Lower leg skin (tissue), 4 donors: ENCODE results near the gene ZDHHC4. TPM values are rescaled to one million over a fixed set of nuclear protein-coding genes. Genes with fewer than 3 reads are reported as not detected.

ENCODE experiments used
- DNase-seq, 2 donors: peaks; one replicate each; pipeline ENCODE4 v3.0.0-alpha.2; 2019; ENCODE audit warnings: low spot score in 2 of 2
- H3K4me3 ChIP-seq: fragments of 200-600 bp; sonication (generic); 2 replicates; pipeline ENCODE4 v1.5.1; 2017; ENCODE audit warnings: mild to moderate bottlenecking, low read depth; ENCODE audit not compliant: poor library complexity, severe bottlenecking
- POLR2A ChIP-seq, 2 donors: fragments of 450-650 bp; IDR thresholded peaks; one replicate each; pipeline ENCODE4 v1.6.1; 2016 to 2017; ENCODE audit warnings: antibody characterized with exemption in 2 of 2, mild to moderate bottlenecking in 1 of 2, moderate library complexity in 1 of 2
- WGBS, 2 donors: methylation state at CpG; one replicate each; pipeline ENCODE4 v1.1.5; 2018; 5-methylcytosine and 5-hydroxymethylcytosine counted together
- intact Hi-C: fragments of 100-400 bp; cut with DNase I; formaldehyde crosslinking; loops from one replicate; pipeline ENCODE4 v1.15.0; 2023; ENCODE audit warnings: low total_unique reads
- total RNA-seq, 4 donors: library from RNA; depleted of rRNA; stranded (reverse); fragments of >200 nt; gene quantifications; one replicate each; pipeline ENCODE4 v1.1.0, GENCODE V29; 2016
- TF ChIP-seq, protein P1 (sequence below), 3 donors: fragments of 450-650 bp; IDR thresholded peaks; one replicate each; pipeline ENCODE4 v1.5.1; 2016; ENCODE audit warnings: antibody characterized with exemption in 3 of 3, mild to moderate bottlenecking in 3 of 3, moderate library complexity in 2 of 3

Gene ZDHHC4
- total RNA-seq, 4 donors from 2014 or later = 18.4 to 30.7 (median 23.3) TPM

DNA sequence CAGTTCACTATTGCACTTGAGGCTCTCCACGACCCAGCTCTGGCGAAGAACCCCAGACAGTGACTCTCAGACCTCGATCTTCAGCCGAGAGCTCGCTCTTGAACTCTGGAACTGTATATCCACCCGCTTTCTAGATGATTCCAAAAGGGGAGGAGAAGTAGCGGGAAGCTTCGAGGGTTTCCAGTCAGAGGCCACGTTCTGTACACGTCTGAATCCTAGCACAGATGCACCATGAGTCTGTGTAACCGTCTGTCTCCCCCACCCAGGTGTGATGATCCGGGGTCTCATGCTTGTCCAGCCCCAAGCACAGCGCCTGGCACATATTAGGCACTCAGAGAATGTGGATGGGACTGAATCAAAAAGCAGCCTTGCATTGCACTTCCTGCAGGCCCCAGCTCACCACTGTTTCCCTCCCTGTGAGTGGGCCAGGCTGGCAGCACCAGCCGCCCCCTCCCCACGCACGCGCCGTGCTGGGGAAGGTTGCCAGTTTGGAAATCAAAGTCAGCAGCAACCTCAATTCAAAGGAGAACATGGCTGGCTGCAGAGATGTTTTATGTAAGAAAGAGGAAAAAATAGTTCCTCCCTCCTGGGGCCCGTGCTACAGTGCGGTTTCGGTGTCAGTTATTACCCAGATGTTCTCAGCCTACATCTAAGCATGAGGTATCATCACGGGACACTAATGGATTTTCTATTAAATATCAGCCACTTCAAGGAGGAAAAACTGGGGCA, 31.7 kb upstream of the ZDHHC4 start:
- H3K4me3 ChIP-seq = no peak overlapping the region
- TF ChIP-seq, protein P1, sequence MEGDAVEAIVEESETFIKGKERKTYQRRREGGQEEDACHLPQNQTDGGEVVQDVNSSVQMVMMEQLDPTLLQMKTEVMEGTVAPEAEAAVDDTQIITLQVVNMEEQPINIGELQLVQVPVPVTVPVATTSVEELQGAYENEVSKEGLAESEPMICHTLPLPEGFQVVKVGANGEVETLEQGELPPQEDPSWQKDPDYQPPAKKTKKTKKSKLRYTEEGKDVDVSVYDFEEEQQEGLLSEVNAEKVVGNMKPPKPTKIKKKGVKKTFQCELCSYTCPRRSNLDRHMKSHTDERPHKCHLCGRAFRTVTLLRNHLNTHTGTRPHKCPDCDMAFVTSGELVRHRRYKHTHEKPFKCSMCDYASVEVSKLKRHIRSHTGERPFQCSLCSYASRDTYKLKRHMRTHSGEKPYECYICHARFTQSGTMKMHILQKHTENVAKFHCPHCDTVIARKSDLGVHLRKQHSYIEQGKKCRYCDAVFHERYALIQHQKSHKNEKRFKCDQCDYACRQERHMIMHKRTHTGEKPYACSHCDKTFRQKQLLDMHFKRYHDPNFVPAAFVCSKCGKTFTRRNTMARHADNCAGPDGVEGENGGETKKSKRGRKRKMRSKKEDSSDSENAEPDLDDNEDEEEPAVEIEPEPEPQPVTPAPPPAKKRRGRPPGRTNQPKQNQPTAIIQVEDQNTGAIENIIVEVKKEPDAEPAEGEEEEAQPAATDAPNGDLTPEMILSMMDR (IDR thresholded peaks at IDR 0.05) = no peak
- TF ChIP-seq POLR2A (IDR thresholded peaks at IDR 0.05) = no peak
- DNase-seq = no peak
- 73 to 74% methylated on average over 19 to 22 of the region's 22 CpGs for WGBS, 2 donors
- intact Hi-C loops = no loop called here

DNA sequence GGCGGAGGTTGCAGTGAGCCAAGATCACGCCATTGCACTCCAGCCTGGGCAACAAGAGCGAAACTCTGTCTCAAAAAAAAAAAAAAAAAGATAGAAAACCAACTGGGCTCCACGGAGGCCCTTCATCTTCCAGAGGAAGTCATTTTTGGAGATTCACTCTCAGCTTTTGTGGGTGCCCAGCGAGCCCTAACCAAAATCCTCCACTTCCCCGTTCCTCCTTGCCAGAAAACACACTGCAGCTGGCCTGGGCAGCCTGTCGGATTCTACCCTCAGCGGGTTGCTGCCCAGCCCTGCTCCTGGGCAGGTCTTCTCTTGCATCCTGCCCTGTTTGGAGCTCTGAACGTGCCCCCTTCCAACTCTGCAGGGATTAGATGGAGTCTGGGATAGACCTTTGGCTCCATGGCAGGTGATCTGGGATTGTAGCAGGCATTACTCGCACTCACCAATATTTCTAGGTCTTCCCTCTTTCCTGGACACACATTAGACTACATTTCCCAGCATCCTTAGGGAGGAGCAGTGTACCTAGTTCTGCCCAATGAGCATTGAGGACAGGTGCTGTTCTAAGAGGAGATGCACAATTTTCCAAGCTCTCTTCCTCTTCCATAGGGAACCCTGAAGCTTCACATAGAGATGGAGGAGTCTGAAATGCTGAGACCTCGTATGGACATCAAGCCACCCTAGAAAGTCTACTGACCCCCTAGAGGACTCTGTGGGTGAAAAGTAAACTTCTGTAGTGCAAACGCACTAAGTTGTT, 30.6 kb upstream of the ZDHHC4 start:
- WGBS, 2 donors = 81 to 83% methylated on average over 12 of the region's 12 CpGs
- intact Hi-C loops = no loop called here
- H3K4me3 ChIP-seq = no peak overlapping the region
- no peak for DNase-seq
- no peak for TF ChIP-seq POLR2A (IDR thresholded peaks at IDR 0.05)
- TF ChIP-seq, protein P1 (IDR thresholded peaks at IDR 0.05) = no peak

DNA sequence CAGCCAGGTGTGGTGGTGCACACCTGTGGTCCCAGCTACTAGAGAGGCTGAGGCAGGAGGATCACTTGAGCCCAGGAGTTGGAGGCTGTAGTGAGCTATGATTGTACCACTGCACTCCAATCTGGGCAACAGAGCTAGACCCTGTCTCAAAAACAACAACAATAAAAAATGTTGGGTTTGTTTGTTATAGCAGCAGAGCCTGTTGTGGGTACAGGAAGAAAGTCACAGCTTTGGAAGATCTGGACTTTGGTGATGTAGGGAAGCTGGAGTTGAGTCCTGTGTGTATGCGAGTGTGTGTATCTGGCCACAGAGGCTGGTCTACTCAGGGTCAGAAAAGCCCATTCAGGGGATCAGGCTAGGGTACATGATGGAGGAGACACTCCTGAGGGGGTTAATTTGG, 29.9 kb upstream of the ZDHHC4 start:
- intact Hi-C loops = no loop called here

DNA sequence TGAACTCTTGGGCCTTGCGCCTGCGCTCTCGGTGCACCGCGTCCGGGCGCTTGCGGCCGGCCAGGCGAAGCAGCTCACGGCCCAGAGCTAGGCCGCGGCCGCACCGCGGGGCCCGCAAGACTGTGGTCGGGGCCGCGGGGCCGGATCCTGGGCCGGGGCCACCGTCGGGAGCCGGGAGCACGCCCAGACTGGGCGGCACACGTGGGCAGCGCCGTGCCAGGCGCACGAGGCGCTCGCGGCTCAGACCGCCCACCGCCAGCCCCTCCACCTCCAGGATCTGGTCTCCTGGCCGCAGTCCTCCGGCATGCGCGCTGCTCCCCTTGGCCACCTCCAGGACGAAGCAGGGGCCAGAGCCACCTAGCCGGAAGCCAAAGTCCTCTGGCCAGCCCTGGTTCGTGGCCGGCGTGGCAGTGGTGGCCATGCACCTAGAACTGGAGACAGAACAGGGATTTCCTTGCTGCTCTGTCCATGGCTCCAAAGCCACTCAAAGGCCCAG, 26.2 kb upstream of the ZDHHC4 start, which contains the start of gene GRID2IP:
GRID2IP (minus strand) TSS at position 446 of the 496 bp plus-strand sequence; CDS start at position 421, 25 bp downstream.
- intact Hi-C loops = no loop called here
- no peak within 1 kb of the TSS for H3K4me3 ChIP-seq
- no peak for DNase-seq
- 64 to 78% methylated on average over 13 to 33 of the region's 46 CpGs for WGBS, 2 donors
- TF ChIP-seq POLR2A (IDR thresholded peaks at IDR 0.05) = no peak
- TF ChIP-seq, protein P1 (IDR thresholded peaks at IDR 0.05) = no peak

More for the DNA sequence above, 29.9 kb upstream of the ZDHHC4 start:
- 96% methylated on average over 1 of the region's 1 CpG for WGBS, 2 donors
- no peak overlapping the region for H3K4me3 ChIP-seq
- no peak for TF ChIP-seq POLR2A (IDR thresholded peaks at IDR 0.05)
- TF ChIP-seq, protein P1 (IDR thresholded peaks at IDR 0.05) = no peak
- no peak for DNase-seq

DNA sequence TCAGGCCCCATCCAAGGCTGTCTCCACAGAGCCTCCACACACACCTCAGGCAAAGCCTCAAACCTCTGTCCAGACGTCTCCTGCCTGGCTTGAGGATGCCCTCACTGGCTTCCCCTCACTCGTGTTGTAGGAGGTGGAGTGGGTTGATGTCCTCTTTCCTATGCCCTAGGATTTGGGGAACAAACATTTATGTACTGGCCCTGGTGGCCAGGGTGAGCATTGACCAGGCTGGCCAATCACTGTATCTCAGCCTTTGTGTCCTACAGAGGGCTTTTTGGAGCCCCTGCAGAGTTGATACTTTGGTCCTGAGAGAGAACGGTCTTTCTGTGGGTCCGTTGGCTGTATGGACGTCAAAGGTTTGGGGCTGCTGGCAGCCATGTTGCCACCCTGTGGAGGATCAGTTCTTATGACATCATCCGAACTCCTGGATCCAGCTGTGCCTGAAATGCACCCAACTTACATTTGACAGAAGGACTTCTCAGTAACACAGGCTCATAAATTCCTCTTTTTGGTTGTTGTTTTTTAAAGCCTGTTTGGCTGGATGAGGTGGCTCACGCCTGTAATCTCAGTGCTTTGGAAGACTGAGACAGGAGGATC, 23.7 kb upstream of the ZDHHC4 start:
- WGBS, 2 donors = 76 to 78% methylated on average over 7 of the region's 7 CpGs
- TF ChIP-seq, protein P1 (IDR thresholded peaks at IDR 0.05) = no peak
- no peak for TF ChIP-seq POLR2A (IDR thresholded peaks at IDR 0.05)

More for the DNA sequence above, 23.7 kb upstream of the ZDHHC4 start:
- no peak overlapping the region for H3K4me3 ChIP-seq
- DNase-seq = no peak
- intact Hi-C loops = no loop called here
